ENCODE measurements around the gene TSPAN32.

The TSPAN32 gene

GRCh38 chr11:2304506-2305139 is 2.8 kb downstream of the TSPAN32 start:
- DNase-seq (ENCODE audit: low spot score): no peak

- peak; percentile 83 for DNase-seq (ENCODE audit: low spot score)
These were observed 3.4 kb downstream of the TSPAN32 start for GRCh38 chr11:2305140-2305778.

- DNase-seq (ENCODE audit: low spot score): no peak
These were observed 4.1 kb downstream of the TSPAN32 start for GRCh38 chr11:2305788-2306451.

GRCh38 chr11:2306452-2306823 is 4.6 kb downstream of the TSPAN32 start:
- DNase-seq (ENCODE audit: low spot score): no peak

- no peak for DNase-seq (ENCODE audit: low spot score)
These were observed 5.2 kb downstream of the TSPAN32 start for GRCh38 chr11:2306877-2307500.

- no peak for DNase-seq (ENCODE audit: low spot score)
These were observed 5.9 kb downstream of the TSPAN32 start for GRCh38 chr11:2307501-2308331.

- no peak for DNase-seq (ENCODE audit: low spot score)
These were observed 6.9 kb downstream of the TSPAN32 start for GRCh38 chr11:2308713-2309112.

- no peak for DNase-seq (ENCODE audit: low spot score)
These were observed 7.6 kb downstream of the TSPAN32 start for GRCh38 chr11:2309251-2310072.

- DNase-seq (ENCODE audit: low spot score): no peak
These were observed 8.4 kb downstream of the TSPAN32 start for GRCh38 chr11:2310073-2310785.

- DNase-seq (ENCODE audit: low spot score): no peak
These were observed 9.1 kb downstream of the TSPAN32 start for GRCh38 chr11:2310786-2311352.

GRCh38 chr11:2311353-2312133 is 9.7 kb downstream of the TSPAN32 start:
- no peak for DNase-seq (ENCODE audit: low spot score)

- no peak for DNase-seq (ENCODE audit: low spot score)
These were observed 10.6 kb downstream of the TSPAN32 start for GRCh38 chr11:2312232-2313042.

GRCh38 chr11:2313051-2313951 is 11.5 kb downstream of the TSPAN32 start:
- DNase-seq (ENCODE audit: low spot score): no peak

- no peak for DNase-seq (ENCODE audit: low spot score)
These were observed 12.3 kb downstream of the TSPAN32 start for GRCh38 chr11:2314136-2314524.

- DNase-seq (ENCODE audit: low spot score): peak; percentile 83
These were observed 12.9 kb downstream of the TSPAN32 start for GRCh38 chr11:2314525-2315394.

- no peak for DNase-seq (ENCODE audit: low spot score)
These were observed 13.8 kb downstream of the TSPAN32 start for GRCh38 chr11:2315395-2316168.

Measured in Ammon's horn (tissue), 1 donor.